Hippocampal formation (tissue), 2 donors: ENCODE data around the gene PCDH9.
A peak's percentile ranks its signal among the peaks of the same experiment; 100 is the strongest.
"Not testable (repeated sequence)": the region's sequence is repeated elsewhere in the genome, so short reads cannot be mapped to it uniquely, and the experiment has no call there.

Experiments used
- DNase-seq, 2 donors: peaks; one replicate each; lab custom pipeline; 2025; lab: John Stamatoyannopoulos, UW

The PCDH9 gene

DNA sequence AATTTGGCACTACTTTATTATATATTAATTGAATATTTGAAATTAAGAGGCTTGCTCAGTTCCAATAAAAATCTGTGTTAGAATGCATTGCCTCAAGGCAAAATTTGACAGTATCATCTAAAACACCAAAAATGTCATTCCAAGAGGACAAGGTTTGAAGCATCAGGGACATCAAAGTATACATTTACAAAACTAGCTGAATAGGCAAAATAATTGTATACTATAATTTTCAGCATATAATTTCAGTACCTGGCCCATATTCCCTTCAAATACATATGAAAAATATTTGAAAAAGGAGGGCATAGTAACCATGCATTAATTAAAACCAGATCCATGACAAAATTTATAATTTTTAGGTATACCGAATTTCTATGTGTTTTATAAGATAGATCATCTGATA, 963.8 kb downstream of the PCDH9 start:
- no peak for DNase-seq

DNA sequence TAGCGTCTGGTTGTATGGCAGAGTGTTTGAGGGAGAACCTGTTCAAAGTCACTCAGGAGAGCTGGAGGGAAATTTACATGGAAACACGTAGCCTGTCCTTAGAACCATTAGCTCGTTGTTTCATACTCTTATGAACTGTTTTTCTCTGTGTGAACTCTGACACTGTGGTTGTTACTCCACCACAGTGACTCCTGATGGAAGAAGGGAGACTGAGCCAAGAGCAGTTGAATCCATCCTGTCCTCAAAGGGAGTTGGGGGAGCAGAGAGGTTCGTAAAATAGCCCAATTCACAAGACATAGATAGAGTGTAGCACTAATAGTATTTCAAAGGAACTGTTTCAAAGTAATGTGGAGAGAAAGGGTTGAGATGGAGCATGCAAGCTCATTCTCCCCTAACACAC, 964.8 kb downstream of the PCDH9 start:
- DNase-seq, result no peak

DNA sequence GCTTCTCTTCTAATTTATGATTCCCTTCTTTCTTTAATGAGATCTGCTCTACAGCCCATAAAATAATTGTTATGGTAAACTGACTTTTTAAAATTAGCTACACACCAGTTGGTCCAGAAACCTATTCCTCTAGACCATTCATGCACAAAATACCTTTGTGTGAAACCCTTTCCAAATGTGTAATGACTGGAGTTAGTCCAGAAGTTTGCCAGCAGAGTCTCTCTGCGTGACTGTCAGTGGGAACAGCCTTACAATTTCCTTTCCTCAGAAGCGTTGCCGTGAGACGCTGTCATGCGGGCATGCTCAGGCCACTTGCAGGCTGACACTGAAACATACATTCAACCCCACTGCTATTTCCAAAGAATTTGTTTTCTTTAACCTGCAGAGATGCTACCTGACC, 965.2 kb downstream of the PCDH9 start:
- DNase-seq, result peak in 1 of 2 donors; percentile 4

DNA sequence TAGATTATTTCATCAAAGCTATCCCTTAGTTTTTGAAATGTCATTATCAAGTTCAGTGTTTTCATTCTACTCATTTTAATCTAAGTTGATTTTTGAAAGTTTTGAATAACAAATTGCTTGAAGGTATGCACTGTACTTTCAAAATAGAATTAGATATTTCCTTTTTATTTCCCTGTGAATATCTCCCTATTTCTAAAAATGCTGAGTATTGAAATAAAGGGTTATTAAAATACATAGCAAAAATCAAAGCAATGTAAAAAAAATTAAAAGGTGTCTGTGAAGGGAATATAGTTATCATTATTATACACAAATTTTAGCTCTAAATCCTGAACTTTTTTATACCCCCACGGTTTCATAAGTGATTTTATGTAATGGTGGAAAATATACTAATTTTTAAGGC, 967.8 kb downstream of the PCDH9 start:
- DNase-seq, result no peak

DNA sequence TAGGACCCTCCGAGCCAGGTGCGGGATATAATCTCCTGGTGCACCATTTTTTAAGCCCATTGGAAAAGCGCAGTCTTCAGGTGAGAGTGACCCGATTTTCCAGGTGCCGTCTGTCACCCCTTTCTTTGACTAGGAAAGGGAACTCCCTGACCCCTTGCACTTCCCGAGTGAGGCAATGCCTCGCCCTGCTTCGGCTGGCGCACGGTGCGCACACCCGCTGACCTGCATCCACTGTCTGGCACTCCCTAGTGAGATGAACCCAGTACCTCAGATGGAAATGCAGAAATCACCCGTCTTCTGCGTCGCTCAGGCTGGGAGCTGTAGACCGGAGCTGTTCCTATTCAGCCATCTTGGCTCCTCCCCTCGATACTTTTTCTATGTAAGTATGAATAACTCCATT, 970.7 kb downstream of the PCDH9 start:
- DNase-seq, result not testable (repeated sequence)
